CD4-positive, alpha-beta T cell treated with Interleukin-15 for 1 hour (primary cell): ENCODE data around the gene KMT2E.

Source experiments
- DNase-seq: peaks from one replicate; pipeline ENCODE4 v3.0.0-alpha.2; 2020

KMT2E gene

GRCh38 chr7:105009667-105010503, 4.1 kb upstream of the KMT2E start:
- DNase-seq = no peak

- DNase-seq = no peak
Observed at GRCh38 chr7:105010504-105011130, 3.4 kb upstream of the KMT2E start.

GRCh38 chr7:105011141-105011830, 2.7 kb upstream of the KMT2E start:
- no peak for DNase-seq

GRCh38 chr7:105011831-105012502, 2.0 kb upstream of the KMT2E start:
- peak; percentile 32 for DNase-seq

- peak; percentile 100 for DNase-seq
Observed at GRCh38 chr7:105012503-105013220, 1.3 kb upstream of the KMT2E start.

GRCh38 chr7:105013221-105013815, 687 bp upstream of the KMT2E start:
- DNase-seq = peak; percentile 97

GRCh38 chr7:105014693-105015389, 836 bp downstream of the KMT2E start:
- peak; percentile 80 for DNase-seq

GRCh38 chr7:105015390-105015965, 1.5 kb downstream of the KMT2E start:
- peak; percentile 40 for DNase-seq

- DNase-seq = no peak
Observed at GRCh38 chr7:105016068-105016708, 2.2 kb downstream of the KMT2E start.

- DNase-seq = no peak
Observed at GRCh38 chr7:105016709-105017656, 3.0 kb downstream of the KMT2E start.

GRCh38 chr7:105017657-105018365, 3.8 kb downstream of the KMT2E start:
- no peak for DNase-seq

- no peak for DNase-seq
Observed at GRCh38 chr7:105019269-105019668, 5.3 kb downstream of the KMT2E start.

GRCh38 chr7:105020926-105021325, 6.9 kb downstream of the KMT2E start:
- no peak for DNase-seq

GRCh38 chr7:105021352-105021751, 7.3 kb downstream of the KMT2E start:
- no peak for DNase-seq

- no peak for DNase-seq
Observed at GRCh38 chr7:105021967-105022366, 8.0 kb downstream of the KMT2E start.

- DNase-seq = no peak
Observed at GRCh38 chr7:105022458-105022857, 8.5 kb downstream of the KMT2E start.

- DNase-seq = no peak
Observed at GRCh38 chr7:105024734-105025133, 10.7 kb downstream of the KMT2E start.

- no peak for DNase-seq
Observed at GRCh38 chr7:105026750-105027149, 12.7 kb downstream of the KMT2E start.
